ENCODE measurements around the gene ZNF724. TPM values are rescaled to one million over a fixed set of nuclear protein-coding genes. Genes with fewer than 3 reads are reported as not detected.
A peak's percentile ranks its signal among the peaks of the same experiment; 100 is the strongest.
"Not testable (repeated sequence)": the region's sequence is repeated elsewhere in the genome, so short reads cannot be mapped to it uniquely, and the experiment has no call there.

The ZNF724 gene
- total RNA-seq (2022) (8.2 and 8.6 TPM in 2 replicates), Bru-seq, nascent RNA (percentile 86 among the genes with signal in this experiment), BruChase-seq, experiment 1, labeled RNA remaining after a 6-hour chase (percentile 92 among the genes with signal in this experiment), BruChase-seq, experiment 2, labeled RNA remaining after a 2-hour chase (percentile 97 among the genes with signal in this experiment)
- long read RNA-seq, result 0 reads

DNA sequence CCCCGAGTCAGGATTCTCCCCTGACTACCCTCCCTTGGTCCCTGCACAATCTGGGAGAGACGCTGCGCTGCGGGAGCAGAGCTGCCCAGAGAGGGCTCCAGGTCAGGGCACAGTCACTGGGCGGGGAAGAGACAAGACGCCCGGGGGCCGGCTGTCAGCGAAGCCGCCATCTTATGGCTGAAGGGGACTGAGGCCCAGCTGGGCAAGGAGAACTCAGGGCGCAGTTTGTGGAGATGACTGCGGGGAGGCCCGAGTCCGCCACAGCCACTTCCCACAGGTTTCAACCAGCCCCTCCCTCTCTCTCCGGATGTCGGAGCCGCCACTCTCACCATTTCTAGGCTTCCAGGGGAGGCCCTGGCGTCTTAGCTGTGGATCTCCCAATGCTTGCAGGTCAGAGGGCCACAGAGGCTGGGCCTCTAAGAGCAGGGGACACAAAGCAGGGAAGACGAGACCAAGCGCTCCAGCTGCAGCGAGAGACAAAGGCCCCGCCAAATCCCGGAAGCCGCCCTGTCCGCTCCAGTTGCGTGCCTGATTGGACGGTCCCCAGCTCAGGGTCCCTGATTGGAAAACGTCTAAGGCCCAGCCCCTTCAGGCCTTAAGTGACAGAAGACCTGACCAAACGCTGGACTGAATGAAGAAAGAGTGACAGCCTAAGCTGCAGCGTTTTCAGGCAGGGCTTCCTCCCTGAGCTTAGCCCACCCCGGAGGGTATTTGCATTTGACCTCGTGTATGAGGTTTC lies at the start of gene ZNF724:
TSS of gene ZNF724 (minus strand) at position 484 of the 739 bp plus-strand sequence. CDS start at position 332, 152 bp downstream.
- Mint-ChIP-seq H3K4me1 (ENCODE audit: low read depth, unreplicated experiment) (no peaks in the 10 kb centered on the region), H3K27ac (ENCODE audit: unreplicated experiment) (peak within 1 kb of the TSS; percentile 69), H3K9me3 (ENCODE audit: low read depth, unreplicated experiment) (no peaks in the 10 kb centered on the region), H3K36me3 (ENCODE audit: insufficient read depth, unreplicated experiment) (peaks cover 15% of the 10 kb centered on the region), H3K27me3 (ENCODE audit: unreplicated experiment) (no peaks in the 10 kb centered on the region), H3K4me3 (ENCODE audit: low read depth, unreplicated experiment) (peak within 1 kb of the TSS; percentile 81)
- DNase-seq, result peak; percentile 87
- TF ChIP-seq, protein P1, sequence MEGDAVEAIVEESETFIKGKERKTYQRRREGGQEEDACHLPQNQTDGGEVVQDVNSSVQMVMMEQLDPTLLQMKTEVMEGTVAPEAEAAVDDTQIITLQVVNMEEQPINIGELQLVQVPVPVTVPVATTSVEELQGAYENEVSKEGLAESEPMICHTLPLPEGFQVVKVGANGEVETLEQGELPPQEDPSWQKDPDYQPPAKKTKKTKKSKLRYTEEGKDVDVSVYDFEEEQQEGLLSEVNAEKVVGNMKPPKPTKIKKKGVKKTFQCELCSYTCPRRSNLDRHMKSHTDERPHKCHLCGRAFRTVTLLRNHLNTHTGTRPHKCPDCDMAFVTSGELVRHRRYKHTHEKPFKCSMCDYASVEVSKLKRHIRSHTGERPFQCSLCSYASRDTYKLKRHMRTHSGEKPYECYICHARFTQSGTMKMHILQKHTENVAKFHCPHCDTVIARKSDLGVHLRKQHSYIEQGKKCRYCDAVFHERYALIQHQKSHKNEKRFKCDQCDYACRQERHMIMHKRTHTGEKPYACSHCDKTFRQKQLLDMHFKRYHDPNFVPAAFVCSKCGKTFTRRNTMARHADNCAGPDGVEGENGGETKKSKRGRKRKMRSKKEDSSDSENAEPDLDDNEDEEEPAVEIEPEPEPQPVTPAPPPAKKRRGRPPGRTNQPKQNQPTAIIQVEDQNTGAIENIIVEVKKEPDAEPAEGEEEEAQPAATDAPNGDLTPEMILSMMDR (IDR thresholded peaks at IDR 0.05; ENCODE audit: unreplicated experiment), result no peak
- CTCF ChIA-PET, result no interaction called here
- BruUV-seq (replicated peaks), result TSS peak; percentile 31
- intact Hi-C loops (cut with micrococcal nuclease; ENCODE audit: unreplicated experiment), result no loop called here

DNA sequence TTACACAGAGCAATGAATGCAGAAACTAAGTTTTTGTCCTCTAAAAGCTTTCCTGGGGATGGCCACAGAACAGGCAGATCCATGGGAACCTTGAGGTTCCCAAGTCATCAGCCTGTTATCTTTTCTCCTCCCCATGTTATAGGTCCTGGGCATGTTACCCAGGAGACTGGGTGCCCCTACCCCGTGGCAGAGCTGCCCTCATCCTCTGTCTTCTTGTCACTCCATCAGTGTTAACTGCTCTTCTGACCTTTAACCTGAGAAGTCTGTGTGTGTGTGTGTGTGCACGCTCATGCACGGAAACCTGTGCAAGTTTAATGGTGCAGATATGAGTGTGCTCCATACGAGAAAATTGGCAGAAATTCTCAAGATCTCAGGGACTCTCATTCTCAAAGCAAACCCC lies 43.9 kb upstream of the ZNF724 start:
- peaks cover 8% of the 10 kb centered on the region for H3K9me3 Mint-ChIP-seq (ENCODE audit: low read depth, unreplicated experiment)
- no peak overlapping the region for H3K27ac Mint-ChIP-seq (ENCODE audit: unreplicated experiment)

DNA sequence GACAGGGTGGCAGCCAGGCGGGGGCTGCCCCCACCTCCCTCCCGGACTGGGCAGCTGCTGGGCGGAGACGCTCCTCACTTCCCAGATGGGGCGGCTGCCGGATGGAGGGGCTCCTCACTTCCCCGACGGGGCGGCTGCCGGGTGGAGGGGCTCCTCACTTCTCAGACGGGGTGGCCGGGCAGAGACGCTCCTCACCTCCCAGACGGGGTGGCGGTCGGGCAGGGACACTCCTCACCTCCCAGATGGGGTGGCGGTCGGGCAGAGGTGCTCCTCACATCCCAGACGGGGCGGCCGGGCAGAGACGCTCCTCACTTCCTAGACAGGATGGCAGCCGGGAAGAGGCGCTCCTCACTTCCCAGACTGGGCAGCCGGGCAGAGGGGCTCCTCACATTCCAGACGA lies 39.8 kb upstream of the ZNF724 start:
- CTCF ChIA-PET; H3K36me3 Mint-ChIP-seq (ENCODE audit: insufficient read depth, unreplicated experiment); intact Hi-C loops (cut with micrococcal nuclease; ENCODE audit: unreplicated experiment); H3K4me3 Mint-ChIP-seq (ENCODE audit: low read depth, unreplicated experiment); BruUV-seq (replicated peaks); DNase-seq; H3K4me1 Mint-ChIP-seq (ENCODE audit: low read depth, unreplicated experiment); H3K27ac Mint-ChIP-seq (ENCODE audit: unreplicated experiment); H3K27me3 Mint-ChIP-seq (ENCODE audit: unreplicated experiment): not testable (repeated sequence)
- H3K9me3 Mint-ChIP-seq (ENCODE audit: low read depth, unreplicated experiment), result peaks cover 11% of the 10 kb centered on the region

More for the DNA sequence above, 43.9 kb upstream of the ZNF724 start:
- BruUV-seq (replicated peaks), result no TSS peak
- TF ChIP-seq, protein P1 (IDR thresholded peaks at IDR 0.05; ENCODE audit: unreplicated experiment), result no peak
- H3K4me3 Mint-ChIP-seq (ENCODE audit: low read depth, unreplicated experiment), result no peak overlapping the region
- CTCF ChIA-PET, result no interaction called here
- intact Hi-C loops (cut with micrococcal nuclease; ENCODE audit: unreplicated experiment), result no loop called here
- no peaks in the 10 kb centered on the region for H3K36me3 Mint-ChIP-seq (ENCODE audit: insufficient read depth, unreplicated experiment)
- no peaks in the 10 kb centered on the region for H3K27me3 Mint-ChIP-seq (ENCODE audit: unreplicated experiment)
- H3K4me1 Mint-ChIP-seq (ENCODE audit: low read depth, unreplicated experiment), result no peaks in the 10 kb centered on the region
- no peak for DNase-seq

DNA sequence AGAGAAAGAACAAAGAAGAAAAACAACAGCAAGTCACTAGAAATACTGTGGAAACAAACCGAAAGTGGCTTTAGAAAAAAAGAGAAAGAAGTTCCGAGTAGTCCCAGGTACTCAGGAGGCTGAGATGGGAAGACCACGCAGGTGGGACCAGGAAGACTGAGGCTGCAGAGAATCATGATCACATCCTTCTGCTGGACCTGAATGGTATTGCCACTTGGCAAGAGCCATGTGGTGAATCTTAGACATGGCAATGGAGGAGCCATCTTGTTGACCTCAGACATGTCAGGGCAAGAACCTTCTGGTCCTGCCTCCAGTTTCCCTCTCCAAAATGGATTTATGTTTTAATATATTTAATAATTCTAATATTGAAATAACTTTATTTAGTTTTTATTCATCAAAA lies 37.4 kb upstream of the ZNF724 start:
- Mint-ChIP-seq H3K27ac (ENCODE audit: unreplicated experiment) (no peak overlapping the region), H3K36me3 (ENCODE audit: insufficient read depth, unreplicated experiment) (no peaks in the 10 kb centered on the region), H3K4me1 (ENCODE audit: low read depth, unreplicated experiment) (no peaks in the 10 kb centered on the region), H3K4me3 (ENCODE audit: low read depth, unreplicated experiment) (no peak overlapping the region), H3K9me3 (ENCODE audit: low read depth, unreplicated experiment) (peaks cover 7% of the 10 kb centered on the region), H3K27me3 (ENCODE audit: unreplicated experiment) (no peaks in the 10 kb centered on the region)
- intact Hi-C loops (cut with micrococcal nuclease; ENCODE audit: unreplicated experiment), result no loop called here
- BruUV-seq (replicated peaks), result no TSS peak
- CTCF ChIA-PET, result no interaction called here
- no peak for DNase-seq
- TF ChIP-seq, protein P1 (IDR thresholded peaks at IDR 0.05; ENCODE audit: unreplicated experiment), result no peak

DNA sequence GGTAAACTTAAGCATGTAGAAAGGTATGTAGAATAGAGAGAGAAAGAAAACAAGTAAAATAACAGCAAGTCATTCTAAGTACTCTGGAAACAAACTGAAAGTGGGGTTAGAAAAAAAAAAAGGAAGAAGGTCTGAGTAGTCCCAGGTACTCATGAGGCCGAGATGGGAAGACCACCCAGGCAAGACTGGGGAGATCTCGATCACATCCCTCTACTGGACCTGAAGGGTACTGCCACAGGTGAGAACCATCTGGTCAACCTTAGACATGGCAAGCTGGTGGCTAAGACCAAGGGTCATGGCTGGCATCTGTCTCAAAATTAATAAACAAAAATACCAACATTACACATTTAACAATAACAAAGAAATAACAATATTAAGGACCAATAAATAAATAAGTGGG lies 36.3 kb upstream of the ZNF724 start:
- CTCF ChIA-PET, result no interaction called here
- no peak overlapping the region for H3K4me3 Mint-ChIP-seq (ENCODE audit: low read depth, unreplicated experiment)
- no peaks in the 10 kb centered on the region for H3K36me3 Mint-ChIP-seq (ENCODE audit: insufficient read depth, unreplicated experiment)
- TF ChIP-seq, protein P1 (IDR thresholded peaks at IDR 0.05; ENCODE audit: unreplicated experiment), result no peak
- BruUV-seq (replicated peaks), result no TSS peak
- H3K4me1 Mint-ChIP-seq (ENCODE audit: low read depth, unreplicated experiment), result no peaks in the 10 kb centered on the region
- no peaks in the 10 kb centered on the region for H3K27me3 Mint-ChIP-seq (ENCODE audit: unreplicated experiment)
- no peak for DNase-seq
- no peak overlapping the region for H3K27ac Mint-ChIP-seq (ENCODE audit: unreplicated experiment)
- intact Hi-C loops (cut with micrococcal nuclease; ENCODE audit: unreplicated experiment), result no loop called here
- H3K9me3 Mint-ChIP-seq (ENCODE audit: low read depth, unreplicated experiment), result peaks cover 6% of the 10 kb centered on the region
